GM13977 (cell line): Measurements from ENCODE around the gene AHCTF1.

ENCODE experiments used
- DNase-seq: peaks from one replicate; pipeline ENCODE4 v3.0.0; 2012; ENCODE audit warnings: low spot score
- in situ Hi-C: fragments of 300-500 bp; cut with MboI; formaldehyde crosslinking; loops from one replicate; pipeline ENCODE4 v1.12.0; 2022; ENCODE audit warnings: low sequenced_read_pairs, low pct_unique_long_range_greater_than_20kb, mixed read lengths, inconsistent platforms; ENCODE audit not compliant: unreplicated experiment
- TF ChIP-seq, protein P1 (sequence below): IDR thresholded peaks from 2 replicates; pipeline ENCODE4 v1.5.1; 2012; ENCODE audit warnings: mild to moderate bottlenecking, control low read depth; ENCODE audit not compliant: insufficient read depth; ENCODE audit errors: extremely low read depth, missing control alignments

AHCTF1 gene

GRCh38 chr1:246795906-246796694, 135.6 kb downstream of the AHCTF1 start:
- TF ChIP-seq, protein P1, sequence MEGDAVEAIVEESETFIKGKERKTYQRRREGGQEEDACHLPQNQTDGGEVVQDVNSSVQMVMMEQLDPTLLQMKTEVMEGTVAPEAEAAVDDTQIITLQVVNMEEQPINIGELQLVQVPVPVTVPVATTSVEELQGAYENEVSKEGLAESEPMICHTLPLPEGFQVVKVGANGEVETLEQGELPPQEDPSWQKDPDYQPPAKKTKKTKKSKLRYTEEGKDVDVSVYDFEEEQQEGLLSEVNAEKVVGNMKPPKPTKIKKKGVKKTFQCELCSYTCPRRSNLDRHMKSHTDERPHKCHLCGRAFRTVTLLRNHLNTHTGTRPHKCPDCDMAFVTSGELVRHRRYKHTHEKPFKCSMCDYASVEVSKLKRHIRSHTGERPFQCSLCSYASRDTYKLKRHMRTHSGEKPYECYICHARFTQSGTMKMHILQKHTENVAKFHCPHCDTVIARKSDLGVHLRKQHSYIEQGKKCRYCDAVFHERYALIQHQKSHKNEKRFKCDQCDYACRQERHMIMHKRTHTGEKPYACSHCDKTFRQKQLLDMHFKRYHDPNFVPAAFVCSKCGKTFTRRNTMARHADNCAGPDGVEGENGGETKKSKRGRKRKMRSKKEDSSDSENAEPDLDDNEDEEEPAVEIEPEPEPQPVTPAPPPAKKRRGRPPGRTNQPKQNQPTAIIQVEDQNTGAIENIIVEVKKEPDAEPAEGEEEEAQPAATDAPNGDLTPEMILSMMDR = no peak
- no peak for DNase-seq
- in situ Hi-C loops = no loop called here

DNA sequence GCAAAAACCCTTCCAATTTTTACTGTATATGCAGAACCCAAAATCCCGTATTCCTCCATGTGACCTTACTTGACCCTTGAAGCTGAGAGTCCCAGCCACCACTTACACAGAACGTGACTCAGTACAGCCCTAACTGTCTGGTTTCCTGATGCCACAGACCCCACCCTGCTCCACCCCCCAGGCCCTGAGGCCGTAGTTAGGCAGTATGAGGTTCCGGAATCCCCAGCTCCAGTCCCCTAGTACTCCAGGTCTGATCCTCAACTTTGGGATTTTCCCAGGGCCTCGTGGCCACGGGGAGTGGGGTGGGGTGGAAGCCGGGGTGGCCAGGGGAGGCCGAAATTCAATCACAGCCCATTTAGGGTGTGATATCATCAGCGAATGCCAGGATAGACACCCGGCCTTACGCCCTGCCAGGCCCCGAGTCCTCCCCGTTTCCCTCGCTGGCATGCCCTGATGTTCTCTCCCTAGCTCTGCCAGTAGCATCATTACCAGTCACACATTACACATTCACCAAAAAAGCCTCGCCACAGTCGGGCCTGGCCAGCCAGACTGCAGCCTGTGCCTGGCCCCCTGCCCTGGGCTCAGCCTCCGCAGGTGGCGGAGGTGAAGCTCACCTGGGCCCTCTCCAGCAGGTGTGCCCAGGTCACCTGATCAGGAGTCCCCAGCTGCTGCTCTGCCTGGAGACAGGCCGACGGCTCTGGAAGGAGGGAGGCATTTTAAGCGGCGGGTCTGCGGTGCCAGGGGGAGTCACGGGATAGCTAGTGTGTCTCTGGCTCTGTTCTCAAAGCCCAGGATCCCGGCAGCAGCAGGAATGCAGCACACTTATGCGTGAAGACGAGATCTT, 136.7 kb downstream of the AHCTF1 start:
- no peak for DNase-seq
- TF ChIP-seq, protein P1 = no peak
- in situ Hi-C loops = no loop called here

GRCh38 chr1:246794048-246794827, 137.5 kb downstream of the AHCTF1 start:
- in situ Hi-C loops = no loop called here
- TF ChIP-seq, protein P1 = no peak
- DNase-seq = no peak

- DNase-seq = no peak
These were observed 138.3 kb downstream of the AHCTF1 start for GRCh38 chr1:246793356-246793896.

DNA sequence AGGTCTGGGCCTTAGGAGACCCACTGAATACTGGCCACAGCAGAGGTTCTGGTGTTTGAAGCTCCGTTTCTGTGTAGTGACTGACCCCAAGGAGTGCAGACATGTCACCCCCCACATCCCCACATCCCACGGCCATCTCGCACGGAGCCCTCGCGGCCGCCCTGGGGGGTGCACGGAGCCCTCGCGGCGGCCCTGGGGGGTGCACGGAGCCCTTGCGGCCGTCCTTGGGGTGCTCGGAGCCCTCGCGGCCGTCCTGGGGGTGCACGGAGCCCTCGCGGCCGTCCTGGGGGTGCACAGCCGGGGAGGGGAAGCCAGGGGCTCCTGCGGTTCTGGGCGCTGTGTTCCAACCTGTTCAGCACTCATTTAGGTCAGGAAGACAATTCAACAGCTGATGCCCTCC, 139.1 kb downstream of the AHCTF1 start:
- TF ChIP-seq, protein P1 = no peak
- in situ Hi-C loops = no loop called here
- DNase-seq = no peak

More at GRCh38 chr1:246793356-246793896, 138.3 kb downstream of the AHCTF1 start:
- in situ Hi-C loops = no loop called here
- TF ChIP-seq, protein P1 = no peak

GRCh38 chr1:246791303-246791918, 140.3 kb downstream of the AHCTF1 start:
- in situ Hi-C loops = no loop called here
- TF ChIP-seq, protein P1 = no peak
- DNase-seq = no peak
